GM12864 (cell line): ENCODE results near the gene EYS.

Experiments used
- DNase-seq: peaks from one replicate; pipeline ENCODE4 v3.0.0-alpha.2; 2011; ENCODE audit warnings: low read depth
- H3K4me3 ChIP-seq: 2 replicates; pipeline ENCODE4 v1.5.1; 2011; ENCODE audit warnings: mild to moderate bottlenecking, low read depth, low read length, control low read depth
- CTCF ChIP-seq: IDR thresholded peaks from 2 replicates; pipeline ENCODE4 v1.5.1; 2011; ENCODE audit warnings: low read depth, mild to moderate bottlenecking, moderate library complexity, low read length, control low read depth, inconsistent platforms; ENCODE audit errors: missing control alignments

The EYS gene

GRCh38 chr6:63947792-63948529, 1759.1 kb downstream of the EYS start:
- TF ChIP-seq CTCF, result no peak
- no peak for DNase-seq
- no peak overlapping the region for H3K4me3 ChIP-seq

- TF ChIP-seq CTCF, result no peak
- no peak for DNase-seq
- no peak overlapping the region for H3K4me3 ChIP-seq
Measured at GRCh38 chr6:63945987-63946386, 1761.0 kb downstream of the EYS start.

GRCh38 chr6:63943826-63944225, 1763.2 kb downstream of the EYS start:
- no peak for DNase-seq
- no peak overlapping the region for H3K4me3 ChIP-seq
- TF ChIP-seq CTCF, result no peak

- no peak overlapping the region for H3K4me3 ChIP-seq
- DNase-seq, result no peak
- no peak for TF ChIP-seq CTCF
Measured at GRCh38 chr6:63941747-63942470, 1765.1 kb downstream of the EYS start.

GRCh38 chr6:63940056-63940455, 1767.0 kb downstream of the EYS start:
- TF ChIP-seq CTCF, result no peak
- H3K4me3 ChIP-seq, result no peak overlapping the region
- DNase-seq, result no peak

GRCh38 chr6:63936399-63936798, 1770.6 kb downstream of the EYS start:
- no peak for TF ChIP-seq CTCF
- DNase-seq, result no peak
- no peak overlapping the region for H3K4me3 ChIP-seq
